ENCODE measurements around the gene TMTC4. TPM values are rescaled to one million over a fixed set of nuclear protein-coding genes. Genes with fewer than 3 reads are reported as not detected.
"Not testable (repeated sequence)": the region's sequence is repeated elsewhere in the genome, so short reads cannot be mapped to it uniquely, and the experiment has no call there.

TMTC4 gene
- total RNA-seq, 3 donors from 2014 or later: 17.2 to 23.3 (median 17.8) TPM

GRCh38 chr13:100710176-100710575 lies 35.6 kb upstream of the TMTC4 start:
- H3K4me1 ChIP-seq (ENCODE audit: low read depth): no peaks in the 10 kb centered on the region
- DNase-seq: no peak
- TF ChIP-seq CTCF (IDR thresholded peaks at IDR 0.05): no peak
- ATAC-seq: no peak
- intact Hi-C loops (cut with DNase I, micrococcal nuclease): no loop called here
- H3K36me3 ChIP-seq (ENCODE audit: low read depth): no peaks in the 10 kb centered on the region
- H3K9me3 ChIP-seq: no peaks in the 10 kb centered on the region
- H3K4me3 ChIP-seq: no peak overlapping the region

GRCh38 chr13:100707818-100708740 lies 33.5 kb upstream of the TMTC4 start:
- Histone ChIP-seq H3K9me3 (no peaks in the 10 kb centered on the region), H3K4me3 (no peak overlapping the region), H3K4me1 (ENCODE audit: low read depth) (no peaks in the 10 kb centered on the region), H3K36me3 (ENCODE audit: low read depth) (no peaks in the 10 kb centered on the region)
- DNase-seq (no peak), ATAC-seq (no peak)
- intact Hi-C loops (cut with DNase I, micrococcal nuclease): no loop called here
- TF ChIP-seq CTCF (IDR thresholded peaks at IDR 0.05): no peak

- H3K36me3 ChIP-seq (ENCODE audit: low read depth); intact Hi-C loops (cut with DNase I, micrococcal nuclease); ATAC-seq; H3K4me1 ChIP-seq (ENCODE audit: low read depth); DNase-seq; H3K4me3 ChIP-seq; H3K9me3 ChIP-seq: not testable (repeated sequence)
These were observed 23.7 kb upstream of the TMTC4 start for GRCh38 chr13:100698331-100698730.

DNA sequence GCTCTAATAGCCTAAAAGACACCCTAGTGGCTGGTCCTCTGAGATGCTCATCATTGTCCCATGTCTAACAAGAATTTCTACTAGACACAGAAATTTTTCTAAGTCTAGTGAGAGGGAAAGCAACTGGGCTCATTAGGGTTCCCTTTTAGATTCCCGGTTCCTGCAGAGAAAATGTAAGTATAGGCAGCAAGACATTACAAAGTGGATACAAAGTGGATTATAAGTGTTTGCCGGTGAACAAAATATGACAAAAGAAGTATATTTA lies 20.8 kb upstream of the TMTC4 start:
- Histone ChIP-seq H3K9me3 (no peaks in the 10 kb centered on the region), H3K4me1 (ENCODE audit: low read depth) (no peaks in the 10 kb centered on the region), H3K4me3 (no peak overlapping the region), H3K36me3 (ENCODE audit: low read depth) (no peaks in the 10 kb centered on the region)
- no peak for ATAC-seq
- no peak for DNase-seq
- TF ChIP-seq CTCF (IDR thresholded peaks at IDR 0.05): no peak
- intact Hi-C loops (cut with DNase I, micrococcal nuclease): no loop called here

- DNase-seq: peak in 2 of 3 donors; percentile 43
These were observed 20.3 kb upstream of the TMTC4 start for GRCh38 chr13:100694722-100695508.

More at GRCh38 chr13:100694722-100695508, 20.3 kb upstream of the TMTC4 start:
- H3K36me3 ChIP-seq (ENCODE audit: low read depth): no peaks in the 10 kb centered on the region
- intact Hi-C loops (cut with DNase I, micrococcal nuclease): no loop called here
- ATAC-seq: peak; percentile 84
- peaks cover 5% of the 10 kb centered on the region for H3K9me3 ChIP-seq
- no peaks in the 10 kb centered on the region for H3K4me1 ChIP-seq (ENCODE audit: low read depth)
- no peak overlapping the region for H3K4me3 ChIP-seq
- no peak for TF ChIP-seq CTCF (IDR thresholded peaks at IDR 0.05)
